ENCODE data around the gene MRPS23.

DNA sequence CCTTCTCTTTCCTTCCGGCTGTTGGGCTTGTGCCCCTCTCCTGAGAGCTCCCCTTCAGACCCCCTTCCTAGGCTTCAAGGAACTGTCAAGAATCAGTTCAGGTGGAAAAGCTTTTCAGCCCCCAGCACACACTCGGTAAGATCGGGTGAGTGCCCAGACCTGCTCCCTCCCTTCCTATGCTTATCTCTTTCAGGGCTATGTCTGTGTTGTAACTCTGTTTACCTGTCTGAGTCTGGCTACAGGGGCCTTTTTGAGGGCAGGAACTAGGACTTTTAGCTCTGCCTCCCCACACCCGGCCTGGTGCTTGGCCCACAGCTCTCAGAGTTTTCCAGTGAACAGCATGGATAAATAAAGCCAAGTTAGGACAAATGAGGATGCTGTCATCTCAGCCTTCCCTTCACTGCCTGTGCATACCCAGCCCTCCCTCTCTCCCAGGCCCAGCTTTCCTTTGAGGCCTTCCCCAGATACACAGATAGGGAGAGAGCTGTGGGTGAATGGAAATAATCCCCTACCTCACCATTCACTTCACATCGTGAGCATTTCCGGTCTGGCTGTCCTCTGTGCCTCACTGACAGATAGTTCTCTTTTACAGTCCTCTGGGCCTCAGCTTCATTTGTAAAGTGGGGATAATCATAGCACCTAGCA lies 5.7 kb upstream of the MRPS23 start:
- TF ChIP-seq, protein P1, sequence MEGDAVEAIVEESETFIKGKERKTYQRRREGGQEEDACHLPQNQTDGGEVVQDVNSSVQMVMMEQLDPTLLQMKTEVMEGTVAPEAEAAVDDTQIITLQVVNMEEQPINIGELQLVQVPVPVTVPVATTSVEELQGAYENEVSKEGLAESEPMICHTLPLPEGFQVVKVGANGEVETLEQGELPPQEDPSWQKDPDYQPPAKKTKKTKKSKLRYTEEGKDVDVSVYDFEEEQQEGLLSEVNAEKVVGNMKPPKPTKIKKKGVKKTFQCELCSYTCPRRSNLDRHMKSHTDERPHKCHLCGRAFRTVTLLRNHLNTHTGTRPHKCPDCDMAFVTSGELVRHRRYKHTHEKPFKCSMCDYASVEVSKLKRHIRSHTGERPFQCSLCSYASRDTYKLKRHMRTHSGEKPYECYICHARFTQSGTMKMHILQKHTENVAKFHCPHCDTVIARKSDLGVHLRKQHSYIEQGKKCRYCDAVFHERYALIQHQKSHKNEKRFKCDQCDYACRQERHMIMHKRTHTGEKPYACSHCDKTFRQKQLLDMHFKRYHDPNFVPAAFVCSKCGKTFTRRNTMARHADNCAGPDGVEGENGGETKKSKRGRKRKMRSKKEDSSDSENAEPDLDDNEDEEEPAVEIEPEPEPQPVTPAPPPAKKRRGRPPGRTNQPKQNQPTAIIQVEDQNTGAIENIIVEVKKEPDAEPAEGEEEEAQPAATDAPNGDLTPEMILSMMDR (IDR thresholded peaks at IDR 0.05; ENCODE audit: control extremely low read depth in 1 of 3, insufficient read depth in 1 of 3, low read depth in 1 of 3, low read length in 3 of 3), result no peak
- no peak for TF ChIP-seq EP300 (IDR thresholded peaks at IDR 0.05; ENCODE audit: borderline replicate concordance in 1 of 2, low read depth in 2 of 2, low read length in 2 of 2)
- TF ChIP-seq, protein P2, sequence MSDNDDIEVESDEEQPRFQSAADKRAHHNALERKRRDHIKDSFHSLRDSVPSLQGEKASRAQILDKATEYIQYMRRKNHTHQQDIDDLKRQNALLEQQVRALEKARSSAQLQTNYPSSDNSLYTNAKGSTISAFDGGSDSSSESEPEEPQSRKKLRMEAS (IDR thresholded peaks at IDR 0.05), result no peak
- no peak for TF ChIP-seq CBX8 (IDR thresholded peaks at IDR 0.05; ENCODE audit: borderline replicate concordance, low read depth, low read length)
